Endothelial cell (in vitro differentiated cells): ENCODE results near the gene NIM1K. TPM values are rescaled to one million over a fixed set of nuclear protein-coding genes. Genes with fewer than 3 reads are reported as not detected.
"Not testable (repeated sequence)": the region's sequence is repeated elsewhere in the genome, so short reads cannot be mapped to it uniquely, and the experiment has no call there.

Experiments
- DNase-seq: peaks from one replicate; pipeline ENCODE4 v3.0.0; 2021; ENCODE audit warnings: low spot score
- H3K27ac Mint-ChIP-seq: one replicate; pipeline ENCODE4 v1.8.0; 2021; ENCODE audit warnings: mixed read lengths, inconsistent platforms; ENCODE audit not compliant: unreplicated experiment
- H3K27me3 Mint-ChIP-seq: one replicate; pipeline ENCODE4 v1.8.0; 2021; ENCODE audit warnings: mild to moderate bottlenecking, moderate library complexity, mixed read lengths, inconsistent platforms; ENCODE audit not compliant: unreplicated experiment
- H3K36me3 Mint-ChIP-seq: one replicate; pipeline ENCODE4 v1.8.0; 2021; ENCODE audit warnings: mild to moderate bottlenecking, low read depth, mixed read lengths, inconsistent platforms; ENCODE audit not compliant: unreplicated experiment
- H3K4me1 Mint-ChIP-seq: one replicate; pipeline ENCODE4 v1.8.0; 2021; ENCODE audit warnings: mild to moderate bottlenecking, mixed read lengths, inconsistent platforms; ENCODE audit not compliant: unreplicated experiment
- H3K4me3 Mint-ChIP-seq: one replicate; pipeline ENCODE4 v1.8.0; 2021; ENCODE audit warnings: mild to moderate bottlenecking, mixed read lengths, inconsistent platforms; ENCODE audit not compliant: unreplicated experiment
- H3K9me3 Mint-ChIP-seq: one replicate; pipeline ENCODE4 v1.8.0; 2021; ENCODE audit warnings: mixed read lengths, inconsistent platforms; ENCODE audit not compliant: unreplicated experiment
- total RNA-seq: library from RNA; stranded (reverse); fragmentation: NEBNext Ultra II Directional; extraction: Animal tissue kit (Norgen Biotek cat#: 25700); gene quantifications from one replicate; pipeline ENCODE4 v1.2.1, GENCODE V29; 2021; ENCODE audit not compliant: unreplicated experiment
- TF ChIP-seq, protein P1 (sequence below): fragments of 200-600 bp; sonication (generic); IDR thresholded peaks from one replicate; pipeline ENCODE4 v1.5.0; 2021; ENCODE audit warnings: antibody characterized with exemption; ENCODE audit not compliant: unreplicated experiment

NIM1K gene
- total RNA-seq, 1 donor from 2014 or later: 0.15 TPM

DNA sequence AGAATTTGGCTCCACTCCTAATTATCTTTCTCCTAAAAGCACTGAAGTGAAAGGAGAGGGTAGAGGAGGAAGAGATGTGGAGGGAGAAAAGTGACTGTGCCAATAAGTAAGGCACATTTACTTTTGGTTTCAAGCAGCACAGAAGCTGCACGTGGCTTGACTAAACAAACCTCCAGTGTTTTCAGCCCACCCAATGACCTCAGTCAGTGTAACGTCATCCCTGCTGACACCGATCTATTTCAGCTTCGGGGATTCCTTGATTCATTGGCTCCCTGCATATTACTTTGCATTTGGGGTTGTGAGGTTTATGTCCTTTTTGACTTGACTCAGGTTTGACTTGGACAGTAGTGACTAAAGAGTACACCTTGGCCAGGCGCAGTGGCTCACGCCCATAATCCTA, 35.6 kb upstream of the NIM1K start:
- peaks cover 15% of the 10 kb centered on the region for H3K36me3 Mint-ChIP-seq
- DNase-seq: no peak
- no peaks in the 10 kb centered on the region for H3K9me3 Mint-ChIP-seq
- H3K4me3 Mint-ChIP-seq: no peak overlapping the region
- no peaks in the 10 kb centered on the region for H3K4me1 Mint-ChIP-seq
- H3K27me3 Mint-ChIP-seq: peaks cover 4% of the 10 kb centered on the region
- H3K27ac Mint-ChIP-seq: no peak overlapping the region
- TF ChIP-seq, protein P1, sequence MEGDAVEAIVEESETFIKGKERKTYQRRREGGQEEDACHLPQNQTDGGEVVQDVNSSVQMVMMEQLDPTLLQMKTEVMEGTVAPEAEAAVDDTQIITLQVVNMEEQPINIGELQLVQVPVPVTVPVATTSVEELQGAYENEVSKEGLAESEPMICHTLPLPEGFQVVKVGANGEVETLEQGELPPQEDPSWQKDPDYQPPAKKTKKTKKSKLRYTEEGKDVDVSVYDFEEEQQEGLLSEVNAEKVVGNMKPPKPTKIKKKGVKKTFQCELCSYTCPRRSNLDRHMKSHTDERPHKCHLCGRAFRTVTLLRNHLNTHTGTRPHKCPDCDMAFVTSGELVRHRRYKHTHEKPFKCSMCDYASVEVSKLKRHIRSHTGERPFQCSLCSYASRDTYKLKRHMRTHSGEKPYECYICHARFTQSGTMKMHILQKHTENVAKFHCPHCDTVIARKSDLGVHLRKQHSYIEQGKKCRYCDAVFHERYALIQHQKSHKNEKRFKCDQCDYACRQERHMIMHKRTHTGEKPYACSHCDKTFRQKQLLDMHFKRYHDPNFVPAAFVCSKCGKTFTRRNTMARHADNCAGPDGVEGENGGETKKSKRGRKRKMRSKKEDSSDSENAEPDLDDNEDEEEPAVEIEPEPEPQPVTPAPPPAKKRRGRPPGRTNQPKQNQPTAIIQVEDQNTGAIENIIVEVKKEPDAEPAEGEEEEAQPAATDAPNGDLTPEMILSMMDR: no peak

DNA sequence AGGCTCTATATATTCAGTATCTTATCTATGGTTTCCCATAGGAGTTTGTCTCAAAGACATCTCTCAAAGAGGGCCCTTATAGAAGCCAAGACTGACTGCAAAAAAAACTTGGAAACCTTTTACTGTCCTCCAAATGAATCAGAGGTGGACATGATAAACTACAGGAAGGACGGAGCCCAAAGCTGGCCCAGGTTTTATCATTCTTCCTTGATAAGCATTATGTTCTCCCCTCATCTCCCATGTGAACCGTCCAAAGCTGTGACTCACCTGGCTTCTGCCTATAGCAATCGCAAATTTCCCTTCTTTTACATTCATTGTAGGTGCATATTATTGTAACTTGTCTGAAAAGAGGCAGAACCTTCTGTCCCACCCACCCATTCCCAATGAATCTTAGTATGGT, 35.0 kb upstream of the NIM1K start:
- no peak for DNase-seq
- TF ChIP-seq, protein P1: no peak
- peaks cover 17% of the 10 kb centered on the region for H3K36me3 Mint-ChIP-seq
- no peaks in the 10 kb centered on the region for H3K4me1 Mint-ChIP-seq
- H3K4me3 Mint-ChIP-seq: no peak overlapping the region
- no peaks in the 10 kb centered on the region for H3K9me3 Mint-ChIP-seq
- H3K27ac Mint-ChIP-seq: no peak overlapping the region
- peaks cover 4% of the 10 kb centered on the region for H3K27me3 Mint-ChIP-seq

DNA sequence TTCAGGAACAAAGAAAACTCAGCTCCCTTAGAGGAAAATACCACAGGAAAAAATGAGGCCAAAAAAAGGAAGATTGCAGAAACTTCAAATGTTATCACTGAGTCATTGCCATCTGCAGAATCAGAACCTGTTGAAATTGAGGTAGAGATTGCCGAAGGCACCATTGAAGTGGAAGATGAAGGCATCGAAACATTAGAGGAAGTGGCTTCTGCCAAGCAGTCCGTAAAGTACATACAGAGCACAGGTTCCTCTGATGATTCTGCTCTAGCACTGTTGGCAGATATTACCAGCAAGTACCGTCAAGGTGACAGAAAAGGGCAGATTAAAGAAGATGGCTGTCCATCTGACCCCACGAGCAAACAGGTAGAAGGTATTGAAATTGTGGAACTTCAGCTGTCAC, 30.8 kb upstream of the NIM1K start:
- Mint-ChIP-seq H3K4me3 (no peak overlapping the region), H3K9me3 (no peaks in the 10 kb centered on the region), H3K36me3 (peaks cover 24% of the 10 kb centered on the region), H3K4me1 (no peaks in the 10 kb centered on the region), H3K27ac (no peak overlapping the region), H3K27me3 (peaks cover 1% of the 10 kb centered on the region)
- TF ChIP-seq, protein P1: no peak
- no peak for DNase-seq

DNA sequence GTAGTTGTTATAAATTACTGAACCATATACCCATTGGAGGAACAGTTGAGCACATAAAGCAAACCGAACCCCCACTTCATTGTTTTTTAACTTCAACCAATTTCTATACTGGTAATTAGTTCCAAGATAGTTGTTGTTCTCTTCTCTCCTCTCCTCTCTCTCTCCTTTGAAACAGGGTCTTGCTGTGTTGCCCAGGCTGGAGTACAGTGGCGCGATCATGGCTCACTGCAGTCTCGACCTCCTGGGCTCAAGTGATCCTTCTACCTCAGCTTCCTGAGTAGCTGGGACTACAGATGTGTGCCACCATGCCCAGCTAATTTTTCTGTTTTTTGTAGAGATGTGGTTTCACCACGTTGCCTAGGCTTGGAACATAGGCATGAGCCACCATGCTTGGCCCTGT, 27.2 kb upstream of the NIM1K start:
- H3K36me3 Mint-ChIP-seq: peaks cover 28% of the 10 kb centered on the region
- not testable (repeated sequence) for H3K4me1 Mint-ChIP-seq, H3K27ac Mint-ChIP-seq

DNA sequence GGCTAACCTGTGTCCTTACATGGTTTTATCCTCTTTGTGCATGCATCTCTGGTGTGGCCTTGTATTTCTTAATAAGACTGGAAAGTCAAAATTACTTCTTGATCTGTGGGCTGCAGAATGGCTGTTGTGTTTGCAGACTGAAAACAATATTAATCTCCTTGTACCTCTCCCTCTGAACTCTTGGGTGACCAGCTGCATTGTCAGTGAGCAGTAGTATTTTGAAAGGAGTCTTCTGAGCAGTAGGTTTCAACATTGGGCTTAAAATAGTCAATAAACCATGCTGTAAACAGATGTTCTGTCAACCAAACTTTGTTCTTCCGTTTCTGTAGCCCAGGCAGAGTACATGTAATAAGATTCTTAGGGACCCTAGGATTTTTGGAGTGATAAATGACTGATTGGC, 26.7 kb upstream of the NIM1K start:
- peak overlapping the region; percentile 29 for H3K4me3 Mint-ChIP-seq
- no peak for DNase-seq
- no peaks in the 10 kb centered on the region for H3K9me3 Mint-ChIP-seq
- H3K27me3 Mint-ChIP-seq: peaks cover 1% of the 10 kb centered on the region
- peaks cover 28% of the 10 kb centered on the region for H3K36me3 Mint-ChIP-seq
- TF ChIP-seq, protein P1: no peak
- H3K27ac Mint-ChIP-seq: no peak overlapping the region
- no peaks in the 10 kb centered on the region for H3K4me1 Mint-ChIP-seq

More for the DNA sequence above, 27.2 kb upstream of the NIM1K start:
- not testable (repeated sequence) for H3K9me3 Mint-ChIP-seq, H3K27me3 Mint-ChIP-seq, H3K4me3 Mint-ChIP-seq, DNase-seq

DNA sequence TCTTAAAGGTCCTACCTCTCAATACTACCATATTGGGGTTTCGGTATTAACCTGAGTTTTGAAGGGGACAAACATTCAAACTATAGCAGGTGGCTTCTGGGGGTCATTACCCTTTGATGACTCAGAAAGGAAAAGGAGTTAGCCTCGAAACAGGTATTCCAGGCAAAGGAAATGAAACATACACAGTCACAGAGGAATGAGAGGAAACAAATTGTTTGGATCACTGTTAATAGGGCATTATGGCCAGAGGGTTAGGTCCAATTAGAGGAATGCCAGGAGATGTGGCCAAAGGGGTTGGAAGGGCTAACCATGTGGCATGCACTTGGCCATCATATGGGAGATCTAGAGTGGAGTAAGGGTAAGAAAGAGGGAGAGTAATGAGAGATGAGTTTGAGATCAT, 23.9 kb upstream of the NIM1K start:
- no peaks in the 10 kb centered on the region for H3K27me3 Mint-ChIP-seq
- DNase-seq: no peak
- H3K4me3 Mint-ChIP-seq: no peak overlapping the region
- H3K9me3 Mint-ChIP-seq: no peaks in the 10 kb centered on the region
- no peak overlapping the region for H3K27ac Mint-ChIP-seq
- H3K36me3 Mint-ChIP-seq: peaks cover 27% of the 10 kb centered on the region
- TF ChIP-seq, protein P1: no peak
- H3K4me1 Mint-ChIP-seq: peaks cover 3% of the 10 kb centered on the region
